Stimulated activated CD8-positive, alpha-beta memory T cell treated with anti-CD3 and anti-CD28 coated beads, Interleukin-12 subunit alpha, Interleukin-12 subunit beta, amount 100 ng/mL, for 4 hours (primary cell): ENCODE measurements around the gene SLC7A8.

Experiments
- DNase-seq: peaks from one replicate; pipeline ENCODE4 v3.0.0-alpha.2; 2020; ENCODE audit warnings: low read depth

SLC7A8 gene

GRCh38 chr14:23129759-23130316 is 53.6 kb downstream of the SLC7A8 start:
- DNase-seq: no peak

- no peak for DNase-seq
Observed at GRCh38 chr14:23128969-23129758, 54.3 kb downstream of the SLC7A8 start.

- DNase-seq: no peak
Observed at GRCh38 chr14:23127861-23128260, 55.6 kb downstream of the SLC7A8 start.

GRCh38 chr14:23126548-23127278 is 56.7 kb downstream of the SLC7A8 start:
- no peak for DNase-seq

GRCh38 chr14:23125933-23126524 is 57.4 kb downstream of the SLC7A8 start:
- DNase-seq: no peak

- DNase-seq: no peak
Observed at GRCh38 chr14:23125011-23125410, 58.4 kb downstream of the SLC7A8 start.

- no peak for DNase-seq
Observed at GRCh38 chr14:23124337-23124954, 59.0 kb downstream of the SLC7A8 start.

- no peak for DNase-seq
Observed at GRCh38 chr14:23123419-23123818, 60.0 kb downstream of the SLC7A8 start.

- no peak for DNase-seq
Observed at GRCh38 chr14:23122086-23122485, 61.4 kb downstream of the SLC7A8 start.

- DNase-seq: no peak
Observed at GRCh38 chr14:23121361-23121771, 62.1 kb downstream of the SLC7A8 start.

- peak; percentile 54 for DNase-seq
Observed at GRCh38 chr14:23120541-23121251, 62.8 kb downstream of the SLC7A8 start.

GRCh38 chr14:23119363-23120327 is 63.8 kb downstream of the SLC7A8 start:
- DNase-seq: no peak

GRCh38 chr14:23118506-23119362 is 64.7 kb downstream of the SLC7A8 start, which contains the start of gene CEBPE:
Gene CEBPE (minus strand): TSS chr14:23119255. CDS start chr14:23119091, 164 bp downstream.
- DNase-seq: no peak

- no peak for DNase-seq
Observed at GRCh38 chr14:23117371-23118020, 66.0 kb downstream of the SLC7A8 start.

GRCh38 chr14:23115918-23116317 is 67.5 kb downstream of the SLC7A8 start:
- no peak for DNase-seq

- DNase-seq: no peak
Observed at GRCh38 chr14:23115039-23115731, 68.3 kb downstream of the SLC7A8 start.

- DNase-seq: no peak
Observed at GRCh38 chr14:23114669-23115038, 68.8 kb downstream of the SLC7A8 start.

GRCh38 chr14:23114120-23114458 is 69.4 kb downstream of the SLC7A8 start:
- DNase-seq: no peak
